ENCODE data around the gene SMIM3.
A peak's percentile ranks its signal among the peaks of the same experiment; 100 is the strongest.
"Not testable (repeated sequence)": the region's sequence is repeated elsewhere in the genome, so short reads cannot be mapped to it uniquely, and the experiment has no call there.

Gene SMIM3

DNA sequence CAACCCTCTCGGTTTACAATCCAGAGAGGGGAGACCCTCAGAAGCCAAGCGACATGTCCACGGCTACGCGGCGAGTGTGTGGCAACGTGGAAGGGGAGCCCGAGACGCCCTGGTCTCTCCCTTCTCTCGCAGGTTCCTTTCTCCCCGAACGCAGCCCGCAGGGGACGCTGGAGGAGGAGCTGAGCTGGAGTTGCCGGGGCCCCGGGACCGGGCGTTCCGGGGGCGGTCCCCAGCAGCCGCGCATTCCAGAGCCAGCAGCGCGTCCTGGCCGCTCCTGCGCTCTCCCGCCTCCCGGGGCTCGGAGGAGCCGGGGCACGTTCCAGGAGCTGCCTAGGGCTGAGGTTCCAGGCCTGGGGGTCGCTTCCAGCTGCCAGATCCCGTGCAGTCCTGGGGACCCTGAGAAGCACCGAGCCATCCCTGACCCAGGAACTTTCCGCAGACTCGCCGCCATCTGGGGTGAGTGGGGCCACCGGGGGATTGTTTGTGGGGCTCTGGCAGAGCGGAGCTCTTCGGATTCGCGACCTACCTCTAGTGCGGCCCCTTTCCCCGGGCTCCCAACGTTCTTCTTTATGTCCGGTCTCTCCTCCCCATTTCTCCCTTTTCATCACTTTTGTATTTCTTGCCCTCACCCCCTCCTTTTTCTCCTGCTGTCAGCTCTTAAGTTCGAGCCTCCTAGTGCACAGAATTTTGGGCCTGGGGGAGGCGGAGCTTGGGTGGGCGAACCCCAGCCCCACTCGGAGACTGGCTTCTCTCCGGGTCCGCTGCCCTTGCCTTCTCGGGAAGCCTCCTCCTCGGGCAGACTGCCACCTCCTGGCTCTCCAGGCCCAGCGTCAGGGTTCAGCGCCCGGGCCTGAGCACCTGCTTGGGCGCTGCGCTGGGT is at the start of gene SMIM3:
SMIM3 (plus strand) TSS at position 241 of the 880 bp plus-strand sequence. CDS start 16,684 bp downstream, outside the sequence.
- DNase-seq (ENCODE audit: low read depth in 1 of 2, low spot score in 1 of 2), result peak; percentile 37 to 52

GRCh38 chr5:150729859-150730258 is 48.7 kb upstream of the SMIM3 start:
- no peak for DNase-seq (ENCODE audit: low read depth in 1 of 2, low spot score in 1 of 2)

- DNase-seq (ENCODE audit: low read depth in 1 of 2, low spot score in 1 of 2), result no peak
Observed at GRCh38 chr5:150731669-150732242, 46.8 kb upstream of the SMIM3 start.

GRCh38 chr5:150734579-150735384 is 43.8 kb upstream of the SMIM3 start:
- no peak for DNase-seq (ENCODE audit: low read depth in 1 of 2, low spot score in 1 of 2)

DNA sequence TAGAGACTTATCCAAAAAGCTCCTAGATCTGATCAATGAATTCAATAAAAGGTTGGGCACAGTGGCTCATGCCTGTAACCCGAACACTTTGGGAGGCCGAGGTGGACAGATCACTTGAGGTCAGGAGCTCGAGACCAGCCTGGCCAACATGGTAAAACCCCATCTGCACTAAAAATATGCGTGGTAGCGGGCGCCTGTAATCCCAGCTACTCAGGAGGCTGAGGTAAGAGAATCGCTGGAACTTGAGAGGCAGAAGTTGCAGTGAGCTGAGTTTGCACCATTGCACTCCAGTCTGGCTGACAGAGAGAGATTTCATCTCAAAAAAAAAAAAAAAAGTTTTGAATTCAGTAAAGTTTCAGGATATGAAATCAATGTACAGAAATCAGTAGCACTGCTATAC is 39.7 kb upstream of the SMIM3 start:
- no peak for DNase-seq (ENCODE audit: low read depth in 1 of 2, low spot score in 1 of 2)

DNA sequence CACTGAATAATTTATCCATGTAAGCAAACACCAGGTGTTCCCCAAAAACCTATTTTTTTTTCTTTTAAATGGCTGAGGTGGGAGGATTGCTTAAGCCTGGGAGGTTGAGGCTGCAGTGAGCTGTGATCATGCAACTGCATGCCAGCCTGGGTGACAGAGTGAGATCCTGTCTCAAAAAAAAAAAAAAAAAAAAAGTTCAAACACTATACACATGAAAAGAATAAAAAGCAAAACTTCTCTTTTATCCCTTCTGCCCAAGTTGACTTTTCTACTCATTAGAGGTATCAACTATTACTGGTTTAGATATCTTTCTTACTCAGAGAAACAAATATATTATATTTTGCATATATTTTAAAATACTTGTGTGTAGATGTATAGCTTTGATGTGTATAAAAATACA is 37.6 kb upstream of the SMIM3 start:
- no peak for DNase-seq (ENCODE audit: low read depth in 1 of 2, low spot score in 1 of 2)

GRCh38 chr5:150742455-150743141 is 36.0 kb upstream of the SMIM3 start:
- DNase-seq (ENCODE audit: low read depth in 1 of 2, low spot score in 1 of 2), result not testable (repeated sequence)

GRCh38 chr5:150743142-150743488 is 35.4 kb upstream of the SMIM3 start:
- not testable (repeated sequence) for DNase-seq (ENCODE audit: low read depth in 1 of 2, low spot score in 1 of 2)

DNA sequence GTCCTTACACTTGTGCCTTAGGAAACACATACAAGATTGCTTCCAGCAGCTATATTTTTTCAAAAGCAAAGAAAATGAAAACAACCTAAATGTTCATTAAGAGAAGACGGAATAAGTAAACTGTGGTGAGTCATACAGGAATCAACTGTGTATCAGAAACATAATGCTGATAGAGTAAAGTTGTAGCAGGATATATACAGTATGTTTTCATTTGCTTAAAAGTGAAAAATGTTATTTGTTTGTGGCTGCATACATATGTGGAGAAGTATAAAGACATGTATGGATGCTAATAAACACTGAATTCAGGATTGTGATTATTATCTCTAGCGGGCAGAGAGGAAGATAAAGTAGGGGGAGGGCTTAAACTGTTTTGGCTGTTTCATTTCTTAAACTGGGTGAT is 28.1 kb upstream of the SMIM3 start:
- no peak for DNase-seq (ENCODE audit: low read depth in 1 of 2, low spot score in 1 of 2)

DNA sequence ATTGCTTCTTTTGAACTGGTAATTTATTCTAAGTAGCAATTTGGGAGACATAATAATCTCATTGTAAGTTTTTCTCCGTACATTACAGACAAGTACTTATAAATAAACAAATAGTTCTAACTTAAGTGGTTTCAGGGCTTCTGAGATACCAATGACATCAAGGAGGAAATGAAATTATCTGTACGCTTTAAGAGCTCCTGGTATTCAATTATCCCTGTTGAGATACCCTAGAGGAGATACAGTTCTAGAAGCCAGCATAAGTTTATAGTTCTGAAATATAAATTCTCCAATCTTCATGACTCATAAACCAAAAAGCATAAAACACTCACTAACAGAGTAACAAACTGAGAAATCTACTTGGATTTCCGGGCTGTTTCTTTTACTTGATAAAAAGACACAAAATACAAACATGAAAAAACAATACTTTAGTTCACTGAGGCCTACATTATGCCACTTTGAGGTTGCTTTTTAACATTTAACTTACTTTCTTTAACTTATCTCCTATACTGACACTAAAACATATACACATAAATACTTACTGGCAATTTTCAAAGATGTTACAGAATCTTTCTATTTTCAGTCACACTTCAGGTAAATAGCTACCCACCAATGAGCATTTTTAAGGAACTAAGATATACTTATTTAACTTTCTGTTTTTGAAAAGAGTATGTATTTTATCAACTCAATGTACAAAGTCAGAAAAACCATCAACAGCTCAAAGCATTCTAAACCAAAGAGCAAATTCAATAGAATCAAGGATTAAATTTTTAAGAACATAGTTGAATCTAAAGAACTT is 27.3 kb upstream of the SMIM3 start:
- DNase-seq (ENCODE audit: low read depth in 1 of 2, low spot score in 1 of 2), result no peak

DNA sequence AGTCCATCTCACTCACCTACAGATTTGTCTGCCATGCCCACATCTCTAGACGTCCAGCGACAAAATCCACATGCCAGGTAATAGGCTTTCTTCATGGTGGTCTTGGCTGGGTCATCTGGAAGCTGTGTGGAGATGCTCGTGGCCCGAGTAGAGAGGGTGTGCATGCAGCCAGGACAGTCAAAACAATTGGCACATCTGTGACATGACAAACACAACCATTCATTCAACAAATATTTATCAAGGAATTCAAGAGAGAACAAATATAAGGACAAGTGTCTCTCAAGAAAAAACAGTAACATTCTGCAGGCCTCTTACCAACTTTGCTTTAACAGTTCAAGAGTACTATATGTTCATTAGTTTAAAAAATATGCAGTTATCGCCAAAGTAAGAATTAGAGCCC is 25.1 kb upstream of the SMIM3 start:
- DNase-seq (ENCODE audit: low read depth in 1 of 2, low spot score in 1 of 2), result no peak

DNA sequence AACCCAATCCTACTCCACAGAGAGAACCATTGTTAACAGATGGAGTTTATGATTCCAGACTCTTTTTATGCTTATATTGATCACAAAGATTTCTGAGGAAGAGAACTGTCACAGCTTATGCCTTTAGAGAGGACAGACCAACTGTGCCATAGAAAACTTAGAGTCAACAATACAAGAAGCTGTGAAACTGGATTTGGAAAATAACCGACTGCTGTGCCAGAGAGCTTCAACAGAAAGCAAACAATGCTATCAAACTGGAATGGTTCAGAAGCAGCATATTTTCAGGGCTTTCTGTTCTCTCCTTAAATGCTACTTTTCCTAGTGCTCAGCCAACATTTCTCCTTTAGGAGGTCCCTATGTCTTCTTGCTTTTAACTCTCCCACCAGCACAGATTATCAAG is 24.7 kb upstream of the SMIM3 start:
- DNase-seq (ENCODE audit: low read depth in 1 of 2, low spot score in 1 of 2), result no peak

DNA sequence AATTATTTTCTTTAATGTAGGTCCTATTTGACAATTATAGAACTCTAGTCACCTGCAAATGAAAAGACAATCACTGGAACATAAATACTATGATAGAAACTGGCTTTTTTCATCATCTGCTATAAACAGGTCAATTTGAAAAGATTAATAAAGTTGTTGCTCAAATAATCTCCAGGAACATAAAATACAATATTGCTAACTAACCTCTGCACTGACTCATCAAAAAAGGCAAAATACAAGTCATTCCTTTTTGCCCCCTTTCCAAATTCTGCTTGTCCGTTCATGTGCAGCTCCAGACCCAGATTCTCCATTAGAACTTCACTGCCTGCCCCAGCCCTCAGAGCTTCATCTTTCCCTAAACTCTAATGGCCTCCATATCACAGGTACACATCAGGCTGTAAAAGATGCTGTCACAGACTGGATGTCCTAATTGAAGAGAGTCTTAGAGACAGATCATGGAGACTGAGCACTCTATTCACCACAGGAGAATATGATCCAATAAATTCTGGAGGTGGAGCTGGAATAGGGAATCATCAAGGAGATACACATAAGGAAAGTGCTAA is 21.4 kb upstream of the SMIM3 start:
- DNase-seq (ENCODE audit: low read depth in 1 of 2, low spot score in 1 of 2), result no peak

GRCh38 chr5:150758203-150758530 is 20.4 kb upstream of the SMIM3 start:
- no peak for DNase-seq (ENCODE audit: low read depth in 1 of 2, low spot score in 1 of 2)

- peak; percentile 81 to 87 for DNase-seq (ENCODE audit: low read depth in 1 of 2, low spot score in 1 of 2)
Observed at GRCh38 chr5:150758531-150759333, 19.8 kb upstream of the SMIM3 start, which contains the start of gene DCTN4. Gene DCTN4 (minus strand): TSS chr5:150759017. CDS start chr5:150758993, 24 bp downstream.

DNA sequence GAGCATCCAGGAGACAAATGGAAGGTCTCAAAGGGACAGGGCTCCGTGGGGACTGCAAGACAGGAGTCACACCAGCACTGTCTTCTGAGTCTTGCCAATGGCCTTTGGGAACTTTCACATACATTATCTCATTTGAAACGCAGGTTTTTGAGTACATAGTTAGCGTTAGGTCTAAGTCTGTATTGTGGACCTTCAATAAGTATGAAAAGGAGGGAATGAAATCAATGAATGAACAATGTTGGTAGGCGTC is 19.3 kb upstream of the SMIM3 start:
- DNase-seq (ENCODE audit: low read depth in 1 of 2, low spot score in 1 of 2), result no peak

DNA sequence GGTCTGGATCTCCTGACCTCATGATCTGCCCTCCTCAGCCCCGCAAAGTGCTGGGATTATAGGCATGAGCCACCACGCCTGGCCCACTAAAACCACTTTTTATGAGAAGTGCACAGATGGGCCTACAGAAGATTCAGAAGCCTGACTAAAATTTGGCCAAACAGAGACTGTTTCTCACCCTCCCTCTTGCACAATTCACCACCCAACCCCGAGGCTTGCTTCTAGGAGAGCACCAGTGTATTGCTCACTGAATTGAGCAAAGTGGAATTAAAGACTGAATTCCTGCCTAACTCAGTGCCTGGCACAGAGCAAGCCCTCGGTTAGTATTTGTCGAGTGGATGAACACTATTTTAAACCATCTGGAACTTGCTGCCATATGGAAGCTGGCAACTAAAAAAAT is 16.3 kb upstream of the SMIM3 start:
- no peak for DNase-seq (ENCODE audit: low read depth in 1 of 2, low spot score in 1 of 2)

DNA sequence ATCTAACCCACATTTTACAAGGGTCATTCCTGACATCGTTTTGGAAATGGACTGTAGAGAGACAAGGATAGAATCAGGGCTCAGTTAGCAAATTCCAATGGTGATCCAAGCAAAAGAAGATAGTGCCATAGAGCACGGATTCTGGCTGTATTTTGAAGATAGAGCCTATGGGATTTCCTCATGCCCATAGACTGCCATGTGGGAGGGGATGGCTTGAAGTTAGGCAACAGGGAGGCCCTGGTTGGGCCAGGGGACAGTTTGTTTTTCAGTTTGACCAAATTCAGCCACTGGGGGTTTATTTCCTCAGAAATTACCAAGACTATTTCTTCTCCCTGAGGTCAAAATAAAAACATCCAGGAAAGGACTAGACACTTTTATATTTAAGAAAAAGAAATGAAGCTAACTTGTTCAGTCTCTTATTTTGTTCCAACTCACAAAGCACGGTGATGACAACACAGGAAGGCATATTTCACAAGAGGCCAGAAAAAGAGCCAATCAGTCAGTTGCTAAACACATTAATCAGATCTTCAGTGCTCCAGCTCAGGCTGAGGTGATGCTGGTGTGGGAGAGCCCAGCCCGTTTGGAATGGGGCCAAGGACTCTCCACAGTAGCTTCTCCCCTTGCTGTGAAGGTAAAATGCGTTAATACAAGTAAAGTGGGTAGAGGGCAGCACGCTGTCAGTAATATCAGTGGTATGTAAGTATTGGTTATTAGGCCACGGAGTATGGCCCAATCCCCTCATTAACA is 15.4 kb upstream of the SMIM3 start:
- no peak for DNase-seq (ENCODE audit: low read depth in 1 of 2, low spot score in 1 of 2)

DNA sequence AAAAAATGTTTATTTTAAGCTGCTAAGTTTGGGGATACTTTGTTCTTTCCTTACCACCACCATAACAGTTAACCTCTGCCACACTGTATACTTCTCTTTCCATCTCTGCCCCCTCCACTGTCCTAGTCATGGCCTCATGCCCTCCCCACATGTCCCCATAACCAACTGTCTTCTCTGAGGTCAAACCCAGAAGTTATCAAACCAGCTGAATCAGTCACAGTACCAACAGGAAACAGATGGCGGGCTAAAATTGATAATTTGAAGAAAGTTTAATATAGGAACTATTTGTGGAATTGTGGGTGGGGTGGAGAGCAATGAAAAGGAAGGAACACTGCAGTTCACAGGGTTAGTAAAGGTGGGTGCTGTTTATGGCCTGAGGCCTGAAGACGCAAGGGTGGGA is 14.0 kb upstream of the SMIM3 start:
- no peak for DNase-seq (ENCODE audit: low read depth in 1 of 2, low spot score in 1 of 2)

Measured in stimulated activated CD4-positive, alpha-beta T cell treated with anti-CD3 and anti-CD28 coated beads, Interleukin-15, amount 100 ng/mL, for 1 hour (primary cell).